ENCODE measurements around the gene ZDHHC1.
A peak's percentile ranks its signal among the peaks of the same experiment; 100 is the strongest.

The ZDHHC1 gene

DNA sequence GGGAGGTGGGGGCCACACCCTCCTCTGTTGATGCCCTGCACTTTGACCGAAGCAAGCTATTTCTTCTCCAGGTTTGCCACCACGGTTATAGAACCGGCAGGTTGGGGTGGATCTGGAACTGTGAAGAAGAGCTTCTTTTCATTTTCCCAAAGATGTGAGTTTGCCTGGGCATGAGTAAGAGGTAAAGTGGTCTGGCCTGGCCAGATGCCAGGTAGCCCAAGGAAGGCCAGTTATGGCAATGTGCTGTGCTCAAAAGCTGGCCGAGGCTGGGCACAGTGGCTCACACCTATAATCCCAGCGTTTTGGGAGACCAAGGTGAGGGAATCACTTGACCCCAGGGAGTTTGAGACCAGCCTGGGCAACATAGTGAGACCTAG lies 46.0 kb upstream of the ZDHHC1 start:
- peaks cover 34% of the 10 kb centered on the region for H3K4me1 ChIP-seq
- no peak overlapping the region for H2AFZ ChIP-seq
- H3K36me3 ChIP-seq (ENCODE audit: control insufficient read depth, insufficient read depth, low read length) = no peaks in the 10 kb centered on the region
- TF ChIP-seq, protein P1, sequence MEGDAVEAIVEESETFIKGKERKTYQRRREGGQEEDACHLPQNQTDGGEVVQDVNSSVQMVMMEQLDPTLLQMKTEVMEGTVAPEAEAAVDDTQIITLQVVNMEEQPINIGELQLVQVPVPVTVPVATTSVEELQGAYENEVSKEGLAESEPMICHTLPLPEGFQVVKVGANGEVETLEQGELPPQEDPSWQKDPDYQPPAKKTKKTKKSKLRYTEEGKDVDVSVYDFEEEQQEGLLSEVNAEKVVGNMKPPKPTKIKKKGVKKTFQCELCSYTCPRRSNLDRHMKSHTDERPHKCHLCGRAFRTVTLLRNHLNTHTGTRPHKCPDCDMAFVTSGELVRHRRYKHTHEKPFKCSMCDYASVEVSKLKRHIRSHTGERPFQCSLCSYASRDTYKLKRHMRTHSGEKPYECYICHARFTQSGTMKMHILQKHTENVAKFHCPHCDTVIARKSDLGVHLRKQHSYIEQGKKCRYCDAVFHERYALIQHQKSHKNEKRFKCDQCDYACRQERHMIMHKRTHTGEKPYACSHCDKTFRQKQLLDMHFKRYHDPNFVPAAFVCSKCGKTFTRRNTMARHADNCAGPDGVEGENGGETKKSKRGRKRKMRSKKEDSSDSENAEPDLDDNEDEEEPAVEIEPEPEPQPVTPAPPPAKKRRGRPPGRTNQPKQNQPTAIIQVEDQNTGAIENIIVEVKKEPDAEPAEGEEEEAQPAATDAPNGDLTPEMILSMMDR (IDR thresholded peaks at IDR 0.05) = no peak
- no peak overlapping the region for H3K4me3 ChIP-seq (ENCODE audit: low read depth, low read length)
- no peak overlapping the region for H3K27ac ChIP-seq
- H3K9ac ChIP-seq = no peak overlapping the region
- no peak overlapping the region for H3K4me2 ChIP-seq (ENCODE audit: low read length)
- H3K9me3 ChIP-seq (ENCODE audit: control insufficient read depth, low read length) = no peaks in the 10 kb centered on the region
- no peaks in the 10 kb centered on the region for H3K27me3 ChIP-seq (ENCODE audit: control insufficient read depth, insufficient read depth, low read length)
- peaks cover 72% of the 10 kb centered on the region for H3K79me2 ChIP-seq

GRCh38 chr16:67461600-67462278 lies 45.5 kb upstream of the ZDHHC1 start:
- H3K36me3 ChIP-seq (ENCODE audit: control insufficient read depth, insufficient read depth, low read length) = no peaks in the 10 kb centered on the region
- H3K4me3 ChIP-seq (ENCODE audit: low read depth, low read length) = no peak overlapping the region
- no peak overlapping the region for H3K4me2 ChIP-seq (ENCODE audit: low read length)
- H3K27me3 ChIP-seq (ENCODE audit: control insufficient read depth, insufficient read depth, low read length) = no peaks in the 10 kb centered on the region
- no peak overlapping the region for H3K9ac ChIP-seq
- no peak overlapping the region for H2AFZ ChIP-seq
- H3K27ac ChIP-seq = no peak overlapping the region
- TF ChIP-seq, protein P1 (IDR thresholded peaks at IDR 0.05) = no peak
- H3K79me2 ChIP-seq = peaks cover 70% of the 10 kb centered on the region
- no peaks in the 10 kb centered on the region for H3K9me3 ChIP-seq (ENCODE audit: control insufficient read depth, low read length)
- H3K4me1 ChIP-seq = peaks cover 39% of the 10 kb centered on the region

DNA sequence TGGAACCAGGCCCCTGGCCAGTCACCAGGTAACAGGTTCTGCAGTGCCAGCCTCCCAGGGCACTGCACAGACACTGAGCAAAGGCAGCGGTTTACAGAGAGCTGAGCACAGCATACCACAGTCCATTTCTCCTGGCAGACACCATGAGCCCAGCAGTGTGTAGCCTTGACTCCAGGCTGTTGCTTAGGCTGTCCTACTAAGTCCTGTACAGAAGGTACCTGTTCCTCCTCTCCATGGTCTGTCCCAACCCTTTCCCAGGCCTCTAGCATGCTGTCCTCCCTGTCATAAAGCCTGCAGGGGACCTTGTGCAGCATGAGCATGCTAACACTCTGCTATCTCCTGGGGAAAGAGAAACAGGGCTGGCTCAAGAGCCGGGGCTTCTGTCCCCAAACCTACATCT lies 44.7 kb upstream of the ZDHHC1 start:
- Histone ChIP-seq H3K4me1 (peaks cover 44% of the 10 kb centered on the region), H3K27ac (peak overlapping the region; percentile 11), H3K9ac (no peak overlapping the region), H3K9me3 (ENCODE audit: control insufficient read depth, low read length) (no peaks in the 10 kb centered on the region), H3K79me2 (peaks cover 72% of the 10 kb centered on the region), H3K27me3 (ENCODE audit: control insufficient read depth, insufficient read depth, low read length) (no peaks in the 10 kb centered on the region), H3K36me3 (ENCODE audit: control insufficient read depth, insufficient read depth, low read length) (no peaks in the 10 kb centered on the region), H2AFZ (no peak overlapping the region), H3K4me2 (ENCODE audit: low read length) (no peak overlapping the region), H3K4me3 (ENCODE audit: low read depth, low read length) (no peak overlapping the region)
- TF ChIP-seq, protein P1 (IDR thresholded peaks at IDR 0.05) = no peak

DNA sequence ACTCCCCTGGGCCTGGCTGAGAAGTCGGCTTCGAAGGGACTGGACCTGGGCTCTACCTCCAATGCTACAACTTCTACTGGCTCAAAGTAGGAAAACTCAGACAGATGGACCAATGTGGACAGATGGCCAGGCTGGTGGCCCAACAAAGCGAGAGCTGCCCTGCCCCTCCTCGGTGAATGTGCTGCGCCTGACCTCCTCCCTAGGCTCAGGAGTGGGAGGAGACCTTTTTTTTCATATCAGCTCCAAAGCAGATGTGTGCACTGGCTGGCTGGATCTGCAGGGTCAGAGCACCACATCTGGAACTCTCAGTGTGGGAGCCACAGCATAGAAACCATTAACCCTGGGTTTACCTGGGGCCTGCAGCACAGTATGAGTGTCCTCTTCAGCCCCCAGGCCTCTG lies 43.9 kb upstream of the ZDHHC1 start:
- Histone ChIP-seq H3K9ac (no peak overlapping the region), H2AFZ (no peak overlapping the region), H3K79me2 (peaks cover 72% of the 10 kb centered on the region), H3K27me3 (ENCODE audit: control insufficient read depth, insufficient read depth, low read length) (no peaks in the 10 kb centered on the region), H3K36me3 (ENCODE audit: control insufficient read depth, insufficient read depth, low read length) (no peaks in the 10 kb centered on the region), H3K4me1 (peaks cover 44% of the 10 kb centered on the region), H3K9me3 (ENCODE audit: control insufficient read depth, low read length) (no peaks in the 10 kb centered on the region), H3K4me3 (ENCODE audit: low read depth, low read length) (no peak overlapping the region), H3K4me2 (ENCODE audit: low read length) (no peak overlapping the region), H3K27ac (peak overlapping the region; percentile 11)
- TF ChIP-seq, protein P1 (IDR thresholded peaks at IDR 0.05) = no peak

- H3K79me2 ChIP-seq = peaks cover 72% of the 10 kb centered on the region
- H2AFZ ChIP-seq = no peak overlapping the region
- TF ChIP-seq, protein P1 (IDR thresholded peaks at IDR 0.05) = no peak
- no peak overlapping the region for H3K9ac ChIP-seq
- peak overlapping the region; percentile 55 for H3K27ac ChIP-seq
- H3K9me3 ChIP-seq (ENCODE audit: control insufficient read depth, low read length) = no peaks in the 10 kb centered on the region
- H3K4me1 ChIP-seq = peaks cover 44% of the 10 kb centered on the region
- H3K4me3 ChIP-seq (ENCODE audit: low read depth, low read length) = no peak overlapping the region
- no peaks in the 10 kb centered on the region for H3K27me3 ChIP-seq (ENCODE audit: control insufficient read depth, insufficient read depth, low read length)
- no peak overlapping the region for H3K4me2 ChIP-seq (ENCODE audit: low read length)
- no peaks in the 10 kb centered on the region for H3K36me3 ChIP-seq (ENCODE audit: control insufficient read depth, insufficient read depth, low read length)
Measured at GRCh38 chr16:67459861-67460150, 43.5 kb upstream of the ZDHHC1 start.

Data from parathyroid adenoma (tissue), 2 donors.